GM23338 (cell line): ENCODE measurements around the gene MLLT11. TPM values are rescaled to one million over a fixed set of nuclear protein-coding genes. Genes with fewer than 3 reads are reported as not detected.

Source experiments
- ATAC-seq: fragments of 200-7000 bp; cut with Tn5 transposase; 3 replicates; pipeline ENCODE4 v1.9.1; 2020
- DNase-seq: peaks from one replicate; pipeline ENCODE4 v3.0.0-alpha.2; 2015; ENCODE audit warnings: low spot score
- H2AFZ ChIP-seq: fragments of 200-600 bp; sonication (generic); 2 replicates; pipeline ENCODE4 v1.8.0; 2016; ENCODE audit warnings: antibody characterized with exemption, mild to moderate bottlenecking, moderate library complexity
- H3F3A ChIP-seq: fragments of 200-600 bp; sonication (generic); replicated peaks from 2 replicates; pipeline ENCODE4 v1.8.0; 2017; ENCODE audit warnings: antibody characterized with exemption, mixed run types, low read depth
- H3K27ac ChIP-seq: fragments of 200-600 bp; sonication (generic); 2 replicates; pipeline ENCODE4 v1.6.1; 2016; ENCODE audit warnings: low read depth
- H3K27me3 ChIP-seq: fragments of 200-600 bp; sonication (generic); 2 replicates; pipeline ENCODE4 v1.8.0; 2016; ENCODE audit warnings: mild to moderate bottlenecking, mixed run types, moderate library complexity; ENCODE audit not compliant: insufficient read depth
- H3K36me3 ChIP-seq: fragments of 200-600 bp; sonication (generic); 2 replicates; pipeline ENCODE4 v1.8.0; 2016; ENCODE audit warnings: mild to moderate bottlenecking; ENCODE audit not compliant: insufficient read depth
- H3K4me1 ChIP-seq: fragments of 200-600 bp; sonication (generic); 2 replicates; pipeline ENCODE4 v1.8.0; 2016; ENCODE audit warnings: mild to moderate bottlenecking, moderate library complexity; ENCODE audit not compliant: insufficient read depth
- H3K4me2 ChIP-seq: fragments of 200-600 bp; sonication (generic); 2 replicates; pipeline ENCODE4 v1.7.1; 2017; ENCODE audit warnings: mixed run types
- H3K4me3 ChIP-seq: fragments of 200-600 bp; sonication (generic); 2 replicates; pipeline ENCODE4 v1.6.1; 2016; ENCODE audit warnings: mixed run types
- H3K79me2 ChIP-seq: fragments of 200-600 bp; sonication (generic); replicated peaks from 2 replicates; pipeline ENCODE4 v1.8.0; 2017; ENCODE audit warnings: mild to moderate bottlenecking; ENCODE audit not compliant: insufficient read depth
- H3K9me2 ChIP-seq: fragments of 200-600 bp; sonication (generic); 2 replicates; pipeline ENCODE4 v1.8.0; 2017; ENCODE audit not compliant: insufficient read depth
- H4K20me1 ChIP-seq: fragments of 200-600 bp; sonication (generic); replicated peaks from 2 replicates; pipeline ENCODE4 v1.8.0; 2017; ENCODE audit warnings: mild to moderate bottlenecking; ENCODE audit not compliant: insufficient read depth
- H3K27ac Mint-ChIP-seq: 2 replicates; pipeline ENCODE4 v1.8.0; 2020; ENCODE audit warnings: inconsistent platforms, mild to moderate bottlenecking, moderate library complexity, mixed read lengths
- H3K27me3 Mint-ChIP-seq: 3 replicates; pipeline ENCODE4 v1.8.0; 2022; ENCODE audit warnings: low read depth, mild to moderate bottlenecking, moderate library complexity, mixed read lengths, inconsistent platforms; ENCODE audit not compliant: insufficient read depth, poor library complexity
- H3K36me3 Mint-ChIP-seq: 3 replicates; pipeline ENCODE4 v1.8.0; 2021; ENCODE audit warnings: low read depth, mild to moderate bottlenecking, inconsistent platforms, moderate library complexity, mixed read lengths
- H3K4me1 Mint-ChIP-seq: 3 replicates; pipeline ENCODE4 v1.8.0; 2020; ENCODE audit warnings: mild to moderate bottlenecking, inconsistent platforms, mixed read lengths
- H3K4me3 Mint-ChIP-seq: 3 replicates; pipeline ENCODE4 v1.8.0; 2021; ENCODE audit warnings: moderate library complexity, mild to moderate bottlenecking, inconsistent platforms, mixed read lengths
- H3K9me3 Mint-ChIP-seq: 3 replicates; pipeline ENCODE4 v1.8.0; 2020; ENCODE audit warnings: moderate library complexity, mild to moderate bottlenecking, inconsistent platforms, mixed read lengths
- CREB1 ChIP-seq: fragments of 250-450 bp; sonication (Bioruptor Pico); IDR thresholded peaks from 2 replicates; pipeline ENCODE4 v1.5.0; 2020; ENCODE audit warnings: low read depth, mild to moderate bottlenecking, moderate library complexity
- ETS1 ChIP-seq: IDR thresholded peaks from 2 replicates; pipeline ENCODE4 v1.6.1; 2016; ENCODE audit warnings: antibody characterized with exemption
- EZH2 ChIP-seq: fragments of 200-600 bp; sonication (generic); IDR thresholded peaks from one replicate; pipeline ENCODE4 v1.8.0; 2017; ENCODE audit warnings: antibody characterized with exemption, mild to moderate bottlenecking, low read depth; ENCODE audit not compliant: unreplicated experiment
- EZH2phosphoT487 ChIP-seq: fragments of 200-600 bp; sonication (generic); IDR thresholded peaks from one replicate; pipeline ENCODE4 v1.8.1; 2018; ENCODE audit warnings: antibody characterized with exemption; ENCODE audit not compliant: unreplicated experiment
- JUNB ChIP-seq: IDR thresholded peaks from one replicate; pipeline ENCODE4 v1.6.1; 2016; ENCODE audit warnings: antibody characterized with exemption; ENCODE audit not compliant: unreplicated experiment
- NANOG ChIP-seq: IDR thresholded peaks from 2 replicates; pipeline ENCODE4 v1.6.1; 2016; ENCODE audit warnings: antibody characterized with exemption, borderline replicate concordance
- POLR2AphosphoS5 ChIP-seq: IDR thresholded peaks from 2 replicates; pipeline ENCODE4 v1.6.1; 2016; ENCODE audit warnings: antibody characterized with exemption, low read depth
- ZNF114 ChIP-seq: fragments of 250-450 bp; sonication (Bioruptor Pico); IDR thresholded peaks from 2 replicates; pipeline ENCODE4 v1.5.0; 2020; ENCODE audit warnings: mild to moderate bottlenecking, moderate library complexity
- ZNF331 ChIP-seq: fragments of 250-450 bp; sonication (Bioruptor Pico); IDR thresholded peaks from 2 replicates; pipeline ENCODE4 v1.5.0; 2020; ENCODE audit warnings: low read depth, mild to moderate bottlenecking, moderate library complexity
- polyA plus RNA-seq: library from polyadenylated mRNA; unstranded; fragments of >200 nt; fragmentation: Nextera tagmentation; extraction: Ambion mirVana; gene quantifications from 2 replicates; pipeline ENCODE4 v1.2.1, GENCODE V29; 2016
- total RNA-seq: library from RNA; depleted of rRNA; stranded (reverse); fragments of >200 nt; shearing (Covaris generic); gene quantifications from 2 replicates; pipeline ENCODE4 v1.2.3, GENCODE V29; 2014
- TF ChIP-seq, protein P1 (sequence below): fragments of 250-450 bp; sonication (Bioruptor Pico); IDR thresholded peaks from 2 replicates; pipeline ENCODE4 v1.5.0; 2020; ENCODE audit warnings: mild to moderate bottlenecking, moderate library complexity
- TF ChIP-seq, protein P2 (sequence below), 2 experiments: fragments of 200-600 bp in 1 of 2; sonication (generic) in 1 of 2; conservative IDR thresholded peaks; 2 replicates each; pipeline versions ENCODE4 v1.5.1 to v1.6.1; 2016 to 2017; ENCODE audit warnings: antibody characterized with exemption in 2 of 2, low read depth in 2 of 2, mild to moderate bottlenecking in 2 of 2, moderate library complexity in 1 of 2

MLLT11 gene
- total and polyA plus RNA-seq, 2 experiments from 2014 or later = 10.6 to 22.6 TPM

- TF ChIP-seq, protein P1, sequence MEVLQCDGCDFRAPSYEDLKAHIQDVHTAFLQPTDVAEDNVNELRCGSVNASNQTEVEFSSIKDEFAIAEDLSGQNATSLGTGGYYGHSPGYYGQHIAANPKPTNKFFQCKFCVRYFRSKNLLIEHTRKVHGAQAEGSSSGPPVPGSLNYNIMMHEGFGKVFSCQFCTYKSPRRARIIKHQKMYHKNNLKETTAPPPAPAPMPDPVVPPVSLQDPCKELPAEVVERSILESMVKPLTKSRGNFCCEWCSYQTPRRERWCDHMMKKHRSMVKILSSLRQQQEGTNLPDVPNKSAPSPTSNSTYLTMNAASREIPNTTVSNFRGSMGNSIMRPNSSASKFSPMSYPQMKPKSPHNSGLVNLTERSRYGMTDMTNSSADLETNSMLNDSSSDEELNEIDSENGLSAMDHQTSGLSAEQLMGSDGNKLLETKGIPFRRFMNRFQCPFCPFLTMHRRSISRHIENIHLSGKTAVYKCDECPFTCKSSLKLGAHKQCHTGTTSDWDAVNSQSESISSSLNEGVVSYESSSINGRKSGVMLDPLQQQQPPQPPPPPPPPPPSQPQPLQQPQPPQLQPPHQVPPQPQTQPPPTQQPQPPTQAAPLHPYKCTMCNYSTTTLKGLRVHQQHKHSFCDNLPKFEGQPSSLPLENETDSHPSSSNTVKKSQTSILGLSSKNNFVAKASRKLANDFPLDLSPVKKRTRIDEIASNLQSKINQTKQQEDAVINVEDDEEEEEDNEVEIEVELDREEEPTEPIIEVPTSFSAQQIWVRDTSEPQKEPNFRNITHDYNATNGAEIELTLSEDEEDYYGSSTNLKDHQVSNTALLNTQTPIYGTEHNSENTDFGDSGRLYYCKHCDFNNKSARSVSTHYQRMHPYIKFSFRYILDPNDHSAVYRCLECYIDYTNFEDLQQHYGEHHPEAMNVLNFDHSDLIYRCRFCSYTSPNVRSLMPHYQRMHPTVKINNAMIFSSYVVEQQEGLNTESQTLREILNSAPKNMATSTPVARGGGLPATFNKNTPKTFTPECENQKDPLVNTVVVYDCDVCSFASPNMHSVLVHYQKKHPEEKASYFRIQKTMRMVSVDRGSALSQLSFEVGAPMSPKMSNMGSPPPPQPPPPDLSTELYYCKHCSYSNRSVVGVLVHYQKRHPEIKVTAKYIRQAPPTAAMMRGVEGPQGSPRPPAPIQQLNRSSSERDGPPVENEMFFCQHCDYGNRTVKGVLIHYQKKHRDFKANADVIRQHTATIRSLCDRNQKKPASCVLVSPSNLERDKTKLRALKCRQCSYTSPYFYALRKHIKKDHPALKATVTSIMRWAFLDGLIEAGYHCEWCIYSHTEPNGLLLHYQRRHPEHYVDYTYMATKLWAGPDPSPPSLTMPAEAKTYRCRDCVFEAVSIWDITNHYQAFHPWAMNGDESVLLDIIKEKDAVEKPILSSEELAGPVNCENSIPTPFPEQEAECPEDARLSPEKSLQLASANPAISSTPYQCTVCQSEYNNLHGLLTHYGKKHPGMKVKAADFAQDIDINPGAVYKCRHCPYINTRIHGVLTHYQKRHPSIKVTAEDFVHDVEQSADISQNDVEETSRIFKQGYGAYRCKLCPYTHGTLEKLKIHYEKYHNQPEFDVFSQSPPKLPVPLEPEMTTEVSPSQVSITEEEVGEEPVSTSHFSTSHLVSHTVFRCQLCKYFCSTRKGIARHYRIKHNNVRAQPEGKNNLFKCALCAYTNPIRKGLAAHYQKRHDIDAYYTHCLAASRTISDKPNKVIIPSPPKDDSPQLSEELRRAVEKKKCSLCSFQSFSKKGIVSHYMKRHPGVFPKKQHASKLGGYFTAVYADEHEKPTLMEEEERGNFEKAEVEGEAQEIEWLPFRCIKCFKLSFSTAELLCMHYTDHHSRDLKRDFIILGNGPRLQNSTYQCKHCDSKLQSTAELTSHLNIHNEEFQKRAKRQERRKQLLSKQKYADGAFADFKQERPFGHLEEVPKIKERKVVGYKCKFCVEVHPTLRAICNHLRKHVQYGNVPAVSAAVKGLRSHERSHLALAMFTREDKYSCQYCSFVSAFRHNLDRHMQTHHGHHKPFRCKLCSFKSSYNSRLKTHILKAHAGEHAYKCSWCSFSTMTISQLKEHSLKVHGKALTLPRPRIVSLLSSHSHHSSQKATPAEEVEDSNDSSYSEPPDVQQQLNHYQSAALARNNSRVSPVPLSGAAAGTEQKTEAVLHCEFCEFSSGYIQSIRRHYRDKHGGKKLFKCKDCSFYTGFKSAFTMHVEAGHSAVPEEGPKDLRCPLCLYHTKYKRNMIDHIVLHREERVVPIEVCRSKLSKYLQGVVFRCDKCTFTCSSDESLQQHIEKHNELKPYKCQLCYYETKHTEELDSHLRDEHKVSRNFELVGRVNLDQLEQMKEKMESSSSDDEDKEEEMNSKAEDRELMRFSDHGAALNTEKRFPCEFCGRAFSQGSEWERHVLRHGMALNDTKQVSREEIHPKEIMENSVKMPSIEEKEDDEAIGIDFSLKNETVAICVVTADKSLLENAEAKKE = no peak
- TF ChIP-seq ETS1 (no peak), JUNB (no peak), EZH2phosphoT487 (no peak), NANOG (no peak), POLR2AphosphoS5 (no peak), EZH2 (no peak), ZNF331 (CRISPR knock-in tag) (no peak), CREB1 (CRISPR knock-in tag) (no peak)
Observed at GRCh38 chr1:151035167-151035566, 25.0 kb upstream of the MLLT11 start (continued).

DNA sequence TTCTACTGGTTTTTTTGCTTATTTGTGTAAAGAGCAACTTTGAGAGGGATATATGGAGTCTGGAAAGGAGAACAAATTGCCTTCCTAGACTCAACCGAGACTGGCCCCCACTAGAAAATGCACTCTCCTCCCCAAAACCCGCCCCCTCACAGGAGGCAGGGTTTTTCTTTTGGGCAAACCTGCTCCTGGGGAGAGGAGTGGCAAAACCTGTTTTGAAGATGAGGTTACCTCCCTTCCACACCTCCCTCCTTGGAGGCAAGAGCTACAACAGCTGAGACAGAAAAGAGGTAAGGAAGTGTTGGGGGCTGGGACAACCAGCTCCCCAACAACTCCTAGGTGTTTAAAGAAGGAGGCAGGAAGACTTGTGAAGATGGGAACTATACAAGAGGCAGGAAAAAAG is 23.8 kb upstream of the MLLT11 start, which contains the start of gene BNIPL:
Gene BNIPL (plus strand): TSS at position 231 of the 400 bp plus-strand sequence. CDS start 140 bp downstream, at position 371.
- ATAC-seq (peak; percentile 88), DNase-seq (no peak)
- peak within 1 kb of the TSS; percentile 80 for H3K27ac Mint-ChIP-seq
- no peaks in the 10 kb centered on the region for H3K79me2 ChIP-seq
- H3K36me3 ChIP-seq = 0 out of 2 replicates have a peak, but pooled peaks cover 3% of the 10 kb centered on the region
- peaks cover 23% of the 10 kb centered on the region for H3K4me1 Mint-ChIP-seq
- H2AFZ ChIP-seq = no peak within 1 kb of the TSS
- H3K9me3 Mint-ChIP-seq = no peaks in the 10 kb centered on the region
- peak within 1 kb of the TSS; percentile 47; the same call in 2 of the 3 replicates for H3K4me3 Mint-ChIP-seq
- H4K20me1 ChIP-seq = no peaks in the 10 kb centered on the region; the same call in 1 of the 2 replicates
- H3K27me3 Mint-ChIP-seq = peaks cover 6% of the 10 kb centered on the region
- 0 out of 2 replicates have a peak within 1 kb of the TSS, but pooled peaks have one; percentile 62 for H3K27ac ChIP-seq
- H3F3A ChIP-seq = no peaks in the 10 kb centered on the region
- H3K36me3 Mint-ChIP-seq = peaks cover 17% of the 10 kb centered on the region
- no peak within 1 kb of the TSS for H3K4me3 ChIP-seq
- no peaks in the 10 kb centered on the region for H3K9me2 ChIP-seq
- H3K27me3 ChIP-seq = no peaks in the 10 kb centered on the region
- H3K4me1 ChIP-seq = peaks cover 19% of the 10 kb centered on the region
- no peak for TF ChIP-seq ZNF331 (CRISPR knock-in tag)
- TF ChIP-seq, protein P2, sequence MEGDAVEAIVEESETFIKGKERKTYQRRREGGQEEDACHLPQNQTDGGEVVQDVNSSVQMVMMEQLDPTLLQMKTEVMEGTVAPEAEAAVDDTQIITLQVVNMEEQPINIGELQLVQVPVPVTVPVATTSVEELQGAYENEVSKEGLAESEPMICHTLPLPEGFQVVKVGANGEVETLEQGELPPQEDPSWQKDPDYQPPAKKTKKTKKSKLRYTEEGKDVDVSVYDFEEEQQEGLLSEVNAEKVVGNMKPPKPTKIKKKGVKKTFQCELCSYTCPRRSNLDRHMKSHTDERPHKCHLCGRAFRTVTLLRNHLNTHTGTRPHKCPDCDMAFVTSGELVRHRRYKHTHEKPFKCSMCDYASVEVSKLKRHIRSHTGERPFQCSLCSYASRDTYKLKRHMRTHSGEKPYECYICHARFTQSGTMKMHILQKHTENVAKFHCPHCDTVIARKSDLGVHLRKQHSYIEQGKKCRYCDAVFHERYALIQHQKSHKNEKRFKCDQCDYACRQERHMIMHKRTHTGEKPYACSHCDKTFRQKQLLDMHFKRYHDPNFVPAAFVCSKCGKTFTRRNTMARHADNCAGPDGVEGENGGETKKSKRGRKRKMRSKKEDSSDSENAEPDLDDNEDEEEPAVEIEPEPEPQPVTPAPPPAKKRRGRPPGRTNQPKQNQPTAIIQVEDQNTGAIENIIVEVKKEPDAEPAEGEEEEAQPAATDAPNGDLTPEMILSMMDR (conservative IDR thresholded peaks at IDR 0.05; ENCODE audit: low read depth in 2 of 2) = no peak
- TF ChIP-seq EZH2phosphoT487 = no peak
- no peak for TF ChIP-seq EZH2
- TF ChIP-seq ZNF114 (CRISPR knock-in tag) = no peak
- H3K4me2 ChIP-seq = peak within 1 kb of the TSS; percentile 31; the same call in 1 of the 2 replicates
